HCT116 (cell line): ENCODE data around the gene PRKN. TPM values are rescaled to one million over a fixed set of nuclear protein-coding genes. Genes with fewer than 3 reads are reported as not detected.

Experiments
- ATAC-seq: fragments of 200-7000 bp; cut with Tn5 transposase; 2 replicates; pipeline ENCODE4 v1.9.1; 2020; ENCODE audit warnings: mild to moderate bottlenecking, moderate library complexity
- BruUV-seq: library from RNA; stranded (reverse); fragments of 400-500 nt; replicated peaks from 2 replicates; lab custom pipeline; 2021; lab: Mats Ljungman, UMichigan
- CTCF ChIA-PET: fragments of 300-600 bp; sonication (Branson Sonifier 250); formaldehyde crosslinking; loops from one replicate; lab custom pipeline; 2021; ENCODE audit warnings: antibody characterized with exemption; lab: Charles Lee
- POLR2A ChIA-PET: fragments of 300-600, 350-600 bp; sonication (Branson Sonifier 250); formaldehyde crosslinking; loops from one replicate; lab custom pipeline; 2021; ENCODE audit warnings: antibody characterized with exemption; lab: Charles Lee
- RAD21 ChIA-PET, 2 experiments: fragments of 300-600 bp; sonication (Branson Sonifier 250); formaldehyde crosslinking; loops; one replicate each; lab custom pipeline; 2023; ENCODE audit warnings: low total read pairs in 2 of 2; ENCODE audit not compliant: uncharacterized antibody in 2 of 2, unreplicated experiment in 2 of 2, low non-redundant PET in 1 of 2; lab: Charles Lee
- DNase-seq: peaks from one replicate; pipeline ENCODE4 v3.0.0-alpha.2; 2010; ENCODE audit warnings: low read depth, low spot score
- H2AFZ ChIP-seq: fragments of 200-600 bp; shearing (Covaris generic), sonication (generic); 2 replicates; pipeline ENCODE4 v1.6.1; 2017; ENCODE audit warnings: low read depth, mixed run types, mixed read lengths, antibody characterized with exemption, low read length; ENCODE audit not compliant: poor library complexity, severe bottlenecking
- H3K27ac ChIP-seq: 2 replicates; pipeline ENCODE4 v1.5.1; 2012; ENCODE audit warnings: low read depth, low read length
- H3K27me3 ChIP-seq: fragments of 200-600 bp; sonication (generic); 2 replicates; pipeline ENCODE4 v1.6.1; 2016; ENCODE audit warnings: mixed run types, low read length, mixed read lengths; ENCODE audit not compliant: insufficient read depth
- H3K36me3 ChIP-seq, 2 experiments: fragments of 200-500 bp in 1 of 2; fragments of 200-600 bp in 1 of 2; sonication (Bioruptor generic) in 1 of 2; sonication (generic) in 1 of 2; 2 replicates each; pipeline versions ENCODE4 v1.5.1 to v1.6.1; 2014 to 2016; ENCODE audit warnings: low read length in 2 of 2, inconsistent platforms in 1 of 2, mixed read lengths in 1 of 2, mixed run types in 1 of 2; ENCODE audit not compliant: insufficient read depth in 2 of 2, control insufficient read depth in 1 of 2
- H3K4me1 ChIP-seq, 2 experiments: fragments of 200-600 bp in 1 of 2; sonication (generic) in 1 of 2; 2 replicates each; pipeline versions ENCODE4 v1.5.1 to v1.6.1; 2012 to 2017; ENCODE audit warnings: low read length in 2 of 2, inconsistent platforms in 1 of 2, mild to moderate bottlenecking in 1 of 2, mixed read lengths in 1 of 2, mixed run types in 1 of 2, moderate library complexity in 1 of 2; ENCODE audit not compliant: insufficient read depth in 2 of 2, control insufficient read depth in 1 of 2
- H3K4me2 ChIP-seq: fragments of 200-600 bp; sonication (generic); 2 replicates; pipeline ENCODE4 v1.6.1; 2017; ENCODE audit warnings: mixed run types, low read length, mixed read lengths
- H3K4me3 ChIP-seq, 2 experiments: fragments of 200-600 bp in 1 of 2; sonication (generic) in 1 of 2; replicated peaks in 1 of 2; 2 replicates each; pipeline ENCODE4 v1.5.1; 2011 to 2016; ENCODE audit warnings: low read length in 2 of 2, control low read depth in 1 of 2, low read depth in 1 of 2, mild to moderate bottlenecking in 1 of 2, mixed read lengths in 1 of 2, mixed run types in 1 of 2
- H3K79me2 ChIP-seq: fragments of 200-600 bp; sonication (generic); 2 replicates; pipeline ENCODE4 v1.6.1; 2017; ENCODE audit warnings: mild to moderate bottlenecking, mixed run types, low read length, moderate library complexity, mixed read lengths; ENCODE audit not compliant: insufficient read depth
- H3K9ac ChIP-seq: fragments of 200-600 bp; sonication (generic); 2 replicates; pipeline ENCODE4 v1.6.1; 2016; ENCODE audit warnings: low read length, mixed read lengths
- H3K9me2 ChIP-seq: fragments of 200-600 bp; sonication (generic), shearing (Covaris generic); 2 replicates; pipeline ENCODE4 v1.6.1; 2017; ENCODE audit warnings: mixed run types, mild to moderate bottlenecking, moderate library complexity; ENCODE audit not compliant: insufficient read depth
- H3K9me3 ChIP-seq, 2 experiments: fragments of 200-500 bp in 1 of 2; fragments of 200-600 bp in 1 of 2; sonication (Bioruptor generic) in 1 of 2; sonication (generic) in 1 of 2; 2 replicates each; pipeline ENCODE4 v1.6.1; 2014 to 2017; ENCODE audit warnings: low read length in 2 of 2, mixed read lengths in 2 of 2, inconsistent platforms in 1 of 2, low read depth in 1 of 2, mild to moderate bottlenecking in 1 of 2, mixed run types in 1 of 2, moderate library complexity in 1 of 2; ENCODE audit not compliant: control insufficient read depth in 1 of 2, insufficient read depth in 1 of 2
- H4K20me1 ChIP-seq: fragments of 200-600 bp; sonication (generic), shearing (Covaris generic); 2 replicates; pipeline ENCODE4 v1.6.1; 2017; ENCODE audit warnings: mixed run types, mild to moderate bottlenecking, moderate library complexity; ENCODE audit not compliant: insufficient read depth
- ATF3 ChIP-seq: IDR thresholded peaks from 2 replicates; pipeline ENCODE4 v1.6.1; 2012
- EGR1 ChIP-seq: IDR thresholded peaks from 2 replicates; pipeline ENCODE4 v1.6.1; 2012; ENCODE audit warnings: low read depth
- ELF1 ChIP-seq: IDR thresholded peaks from 2 replicates; pipeline ENCODE4 v1.6.1; 2012; ENCODE audit warnings: low read depth, borderline replicate concordance
- EZH2 ChIP-seq: fragments of 200-600 bp; sonication (generic); IDR thresholded peaks from 2 replicates; pipeline ENCODE4 v1.6.1; 2017; ENCODE audit warnings: antibody characterized with exemption, mixed run types
- EZH2phosphoT487 ChIP-seq: fragments of 200-600 bp; IDR thresholded peaks from 2 replicates; pipeline ENCODE4 v1.6.1; 2018; ENCODE audit warnings: antibody characterized with exemption, borderline replicate concordance
- FOSL1 ChIP-seq: IDR thresholded peaks from 2 replicates; pipeline ENCODE4 v1.6.1; 2012; ENCODE audit warnings: low read depth
- MAX ChIP-seq: IDR thresholded peaks from 2 replicates; pipeline ENCODE4 v1.6.1; 2012
- RAD21 ChIP-seq: IDR thresholded peaks from 2 replicates; pipeline ENCODE4 v1.6.1; 2012; ENCODE audit warnings: low read depth, mild to moderate bottlenecking
- REST ChIP-seq: IDR thresholded peaks from 2 replicates; pipeline ENCODE4 v1.6.1; 2012; ENCODE audit warnings: low read depth
- SIN3A ChIP-seq: IDR thresholded peaks from 2 replicates; pipeline ENCODE4 v1.6.1; 2012; ENCODE audit warnings: low read depth
- SRF ChIP-seq: IDR thresholded peaks from 2 replicates; pipeline ENCODE4 v1.6.1; 2012; ENCODE audit warnings: low read depth
- TCF7L2 ChIP-seq: IDR thresholded peaks from 2 replicates; pipeline ENCODE4 v1.7.0; 2011; ENCODE audit warnings: borderline replicate concordance, inconsistent platforms; ENCODE audit not compliant: insufficient read depth, insufficient read length; ENCODE audit errors: extremely low read depth
- intact Hi-C: fragments of 100-400 bp; cut with micrococcal nuclease; formaldehyde crosslinking; loops from 2 replicates; pipeline ENCODE4 v1.10.0; 2022
- total RNA-seq: library from RNA; stranded (reverse); gene quantifications from one replicate; pipeline ENCODE4 v1.2.1, GENCODE V29; 2021; ENCODE audit not compliant: unreplicated experiment

The PRKN gene
- total RNA-seq, 1 experiment from 2014 or later, result 2.6 TPM

GRCh38 chr6:161956082-161956481 lies 771.5 kb downstream of the PRKN start (continued):
- no peak for TF ChIP-seq EZH2phosphoT487
- TF ChIP-seq RAD21, result no peak
- no peak for TF ChIP-seq SIN3A
- no peak for TF ChIP-seq EGR1
- TF ChIP-seq SRF, result no peak
- no peak for TF ChIP-seq ELF1

- BruUV-seq, result no TSS peak
- no peaks in the 10 kb centered on the region for H3K79me2 ChIP-seq
- H3K9ac ChIP-seq, result no peak overlapping the region
- ATAC-seq, result no peak
- RAD21 ChIA-PET, result no interaction called here
- H3K36me3 ChIP-seq, result no peaks in the 10 kb centered on the region
- H3K27me3 ChIP-seq, result no peaks in the 10 kb centered on the region
- TF ChIP-seq EZH2 (no peak), MAX (no peak), FOSL1 (no peak), ATF3 (no peak), TCF7L2 (no peak), EGR1 (no peak), SIN3A (no peak), REST (no peak), RAD21 (no peak)
- TF ChIP-seq, all 23 proteins: peak for 0
- Histone ChIP-seq H3K9me3 (no peaks in the 10 kb centered on the region), H3K9me2 (no peaks in the 10 kb centered on the region), H4K20me1 (no peaks in the 10 kb centered on the region), H3K27ac (no peak overlapping the region), H3K4me2 (no peak overlapping the region), H3K4me3 (no peak overlapping the region), H3K4me1 (no peaks in the 10 kb centered on the region), H2AFZ (no peak overlapping the region)
- intact Hi-C loops, result no loop called here
- no peak for DNase-seq
- ChIA-PET CTCF (no interaction called here), POLR2A (no interaction called here)
Measured at GRCh38 chr6:161954699-161955276, 772.8 kb downstream of the PRKN start.
